Measurements from ENCODE around the gene PIK3C2B.

GRCh38 chr1:204541626-204542025 is 47.0 kb upstream of the PIK3C2B start:
- TF ChIP-seq EZH2 (optimal IDR thresholded peaks at IDR 0.05; ENCODE audit: low read depth, low read length) (no peak), CTCF (IDR thresholded peaks at IDR 0.05; ENCODE audit: low read length) (no peak), EZH2phosphoT487 (IDR thresholded peaks at IDR 0.05; ENCODE audit: low read length) (no peak)
